ENCODE measurements around the gene CACNA2D3.
"Not testable (repeated sequence)": the region's sequence is repeated elsewhere in the genome, so short reads cannot be mapped to it uniquely, and the experiment has no call there.

Gene CACNA2D3

DNA sequence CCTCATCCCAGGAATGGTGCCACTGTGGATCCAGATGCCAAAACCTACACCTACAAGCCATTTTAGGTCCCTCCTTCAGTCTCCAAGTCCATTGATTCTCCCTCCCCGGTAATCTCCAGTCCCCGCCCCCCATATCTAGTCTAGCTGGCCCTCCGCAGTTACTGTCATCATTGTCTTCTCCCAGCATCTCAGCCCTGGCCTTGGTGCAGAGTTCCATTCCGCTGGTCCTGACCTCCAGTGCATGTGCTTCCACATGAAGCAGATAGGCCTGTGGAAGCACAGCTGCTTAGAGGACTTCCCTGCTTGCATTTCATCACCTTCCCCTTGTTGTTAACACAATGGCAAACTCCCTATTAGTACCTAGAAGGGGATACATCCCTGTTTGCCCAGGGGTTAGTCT, 473.7 kb downstream of the CACNA2D3 start:
- DNase-seq: no peak

DNA sequence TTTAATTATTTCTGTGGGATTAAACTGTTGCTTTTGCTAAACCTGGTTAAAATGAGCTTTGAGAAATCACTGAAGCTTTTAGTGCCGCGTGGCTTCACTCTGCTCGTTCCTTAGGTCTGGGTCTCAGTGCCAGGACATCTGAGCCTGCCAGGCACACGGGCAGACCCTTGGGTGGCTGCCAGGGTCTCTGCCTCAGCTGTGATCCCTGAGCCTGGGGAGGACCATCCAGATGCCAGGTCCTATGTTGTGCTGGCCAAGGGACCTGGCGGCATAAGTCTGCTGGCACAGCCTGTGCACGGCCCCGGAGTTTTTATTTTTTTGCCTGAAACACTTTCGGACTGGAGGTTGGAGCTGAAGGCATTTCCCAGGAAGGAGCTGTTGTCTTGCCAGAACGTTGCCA, 477.4 kb downstream of the CACNA2D3 start:
- DNase-seq: no peak

DNA sequence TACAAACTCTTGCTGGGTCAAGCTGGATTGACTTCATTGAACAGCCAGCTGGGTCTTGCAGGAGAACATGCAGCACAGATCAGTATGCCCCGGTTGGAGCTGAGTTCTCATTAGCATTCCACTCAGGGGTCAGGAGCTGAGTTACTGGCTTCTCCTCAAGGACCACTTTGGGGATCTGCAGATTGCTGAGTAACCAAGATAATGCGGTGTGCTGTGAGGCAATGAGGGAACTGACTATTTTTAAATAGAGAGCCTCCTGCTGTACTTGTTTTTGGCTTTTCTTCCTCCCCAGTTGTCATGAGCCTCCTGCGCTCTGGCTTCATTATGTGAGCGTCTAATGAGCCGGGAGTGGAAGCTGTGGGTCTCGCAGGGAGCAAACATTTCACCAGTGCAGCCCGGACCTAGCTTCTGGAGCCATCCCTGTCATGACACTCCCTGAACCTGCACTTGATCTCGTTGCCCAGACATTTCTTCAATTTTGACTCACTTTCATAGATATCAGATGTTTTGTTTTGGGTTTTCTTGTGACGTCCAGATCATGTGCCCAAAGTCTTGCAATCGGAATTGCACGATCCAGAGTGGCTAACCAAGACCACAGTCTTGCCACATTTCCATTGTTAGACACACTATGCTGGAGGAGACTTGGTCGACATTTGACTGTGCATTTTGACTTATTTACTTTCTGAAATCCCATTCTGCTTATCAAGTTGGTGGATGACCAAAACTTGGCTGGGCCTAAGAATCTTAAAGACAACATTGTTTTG, 478.3 kb downstream of the CACNA2D3 start:
- no peak for DNase-seq

GRCh38 chr3:54604495-54604894, 482.1 kb downstream of the CACNA2D3 start:
- DNase-seq: no peak

GRCh38 chr3:54608041-54608440, 485.7 kb downstream of the CACNA2D3 start:
- no peak for DNase-seq

GRCh38 chr3:54619053-54619452, 496.7 kb downstream of the CACNA2D3 start:
- no peak for DNase-seq

DNA sequence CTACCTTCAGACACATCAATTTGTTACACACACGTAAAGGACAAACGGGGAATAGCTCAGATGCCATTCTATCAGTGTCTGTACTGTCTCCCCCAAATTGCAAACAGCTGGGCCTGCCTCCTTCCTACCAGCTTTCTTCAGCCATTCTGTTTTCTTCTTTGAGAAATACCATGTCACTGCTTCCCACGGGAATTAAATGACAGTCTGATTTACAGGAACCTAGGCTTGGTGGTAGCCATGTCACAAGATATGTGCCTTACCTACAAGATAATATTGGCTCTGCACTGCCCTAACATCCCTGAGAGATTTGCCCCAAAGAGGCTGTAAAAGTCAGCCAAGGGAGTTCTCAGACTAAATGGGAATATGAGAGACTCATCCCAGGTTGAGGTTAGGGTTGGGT, 497.2 kb downstream of the CACNA2D3 start:
- no peak for DNase-seq

- DNase-seq: no peak
These were observed 498.8 kb downstream of the CACNA2D3 start for GRCh38 chr3:54621184-54621583.

DNA sequence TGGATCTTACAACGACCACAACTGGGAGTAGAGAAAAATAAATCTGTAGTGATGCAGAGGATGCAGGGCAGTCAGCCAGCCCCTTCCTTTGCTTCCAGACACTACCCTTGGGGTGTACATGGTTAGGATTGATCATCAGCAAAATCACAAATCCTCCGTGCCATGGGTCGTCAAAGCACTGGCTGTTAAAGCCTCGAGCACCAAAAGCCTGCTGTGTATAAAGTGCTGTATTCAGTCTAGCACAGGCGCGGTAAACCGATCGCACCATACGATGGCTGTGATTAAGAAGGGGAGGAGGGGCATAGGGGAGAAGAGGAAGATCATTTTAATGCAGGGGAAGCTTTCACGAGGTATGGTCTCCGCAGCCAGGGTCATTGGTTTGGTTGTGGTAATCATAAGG, 500.3 kb downstream of the CACNA2D3 start:
- DNase-seq: no peak

- DNase-seq: no peak
These were observed 503.7 kb downstream of the CACNA2D3 start for GRCh38 chr3:54625805-54626787.

- no peak for DNase-seq
These were observed 506.6 kb downstream of the CACNA2D3 start for GRCh38 chr3:54628888-54629441.

- no peak for DNase-seq
These were observed 507.8 kb downstream of the CACNA2D3 start for GRCh38 chr3:54630101-54630623.

- not testable (repeated sequence) for DNase-seq
These were observed 508.6 kb downstream of the CACNA2D3 start for GRCh38 chr3:54631001-54631400.

GRCh38 chr3:54631516-54632325, 509.4 kb downstream of the CACNA2D3 start:
- no peak for DNase-seq

DNA sequence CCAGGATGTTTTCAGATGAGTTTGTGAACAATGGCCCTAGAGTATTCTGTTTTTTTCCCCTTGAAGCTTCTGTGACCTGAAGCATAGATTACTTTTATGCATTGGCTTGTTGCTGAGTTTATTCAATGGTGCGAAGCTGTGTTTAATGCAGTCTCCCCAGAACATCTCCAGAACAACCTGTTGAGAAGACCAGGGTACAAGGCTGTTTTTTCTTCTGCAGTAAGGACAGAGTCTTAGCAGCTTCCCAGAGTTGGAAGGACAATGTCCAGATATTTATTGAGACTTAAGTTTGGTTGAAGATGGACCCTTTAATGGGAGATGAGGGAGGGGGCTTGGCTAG, 509.9 kb downstream of the CACNA2D3 start:
- DNase-seq: no peak

GRCh38 chr3:54632834-54633233, 510.5 kb downstream of the CACNA2D3 start:
- DNase-seq: no peak

GRCh38 chr3:54633444-54634121, 511.2 kb downstream of the CACNA2D3 start:
- no peak for DNase-seq

DNA sequence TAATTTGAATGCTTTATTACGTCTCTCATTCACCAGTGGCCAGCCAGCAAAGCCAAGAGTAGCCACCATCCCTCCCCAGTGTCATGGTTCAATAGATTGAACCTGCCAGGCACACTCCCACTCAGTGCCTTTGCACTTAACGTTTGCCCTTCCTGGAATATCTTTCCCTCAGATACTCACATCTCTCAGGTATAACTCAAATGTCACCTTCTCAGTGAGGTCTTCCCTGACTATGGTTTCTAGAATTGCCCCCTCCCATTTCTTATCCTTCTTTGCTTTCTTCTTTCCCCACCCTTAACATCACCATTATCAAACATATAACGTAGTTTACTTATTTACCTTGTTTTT, 511.7 kb downstream of the CACNA2D3 start:
- DNase-seq: no peak

DNA sequence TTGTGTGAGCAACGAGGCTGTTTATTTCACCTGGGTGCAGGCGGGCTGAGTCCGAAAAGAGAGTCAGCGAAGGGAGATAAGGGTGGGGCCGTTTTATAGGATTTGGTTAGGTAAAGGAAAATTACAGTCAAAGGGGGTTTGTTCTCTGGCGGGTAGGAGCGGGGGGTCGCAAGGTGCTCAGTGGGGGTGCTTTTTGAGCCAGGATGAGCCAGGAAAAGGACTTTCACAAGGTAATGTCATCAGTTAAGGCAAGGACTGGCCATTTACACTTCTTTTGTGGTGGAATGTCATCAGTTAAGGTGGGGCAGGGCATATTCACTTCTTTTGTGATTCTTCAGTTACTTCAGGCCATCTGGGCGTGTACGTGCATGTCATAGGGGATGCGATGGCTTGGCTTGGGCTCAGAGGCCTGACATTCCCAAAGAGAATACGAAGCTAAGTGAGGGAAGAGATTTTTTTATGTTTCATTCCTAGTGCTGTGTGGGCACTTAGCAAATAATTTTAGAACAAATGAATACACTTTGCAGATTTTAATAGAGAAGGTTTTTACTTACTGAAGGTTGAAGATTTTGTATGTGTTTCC, 517.5 kb downstream of the CACNA2D3 start:
- not testable (repeated sequence) for DNase-seq

DNA sequence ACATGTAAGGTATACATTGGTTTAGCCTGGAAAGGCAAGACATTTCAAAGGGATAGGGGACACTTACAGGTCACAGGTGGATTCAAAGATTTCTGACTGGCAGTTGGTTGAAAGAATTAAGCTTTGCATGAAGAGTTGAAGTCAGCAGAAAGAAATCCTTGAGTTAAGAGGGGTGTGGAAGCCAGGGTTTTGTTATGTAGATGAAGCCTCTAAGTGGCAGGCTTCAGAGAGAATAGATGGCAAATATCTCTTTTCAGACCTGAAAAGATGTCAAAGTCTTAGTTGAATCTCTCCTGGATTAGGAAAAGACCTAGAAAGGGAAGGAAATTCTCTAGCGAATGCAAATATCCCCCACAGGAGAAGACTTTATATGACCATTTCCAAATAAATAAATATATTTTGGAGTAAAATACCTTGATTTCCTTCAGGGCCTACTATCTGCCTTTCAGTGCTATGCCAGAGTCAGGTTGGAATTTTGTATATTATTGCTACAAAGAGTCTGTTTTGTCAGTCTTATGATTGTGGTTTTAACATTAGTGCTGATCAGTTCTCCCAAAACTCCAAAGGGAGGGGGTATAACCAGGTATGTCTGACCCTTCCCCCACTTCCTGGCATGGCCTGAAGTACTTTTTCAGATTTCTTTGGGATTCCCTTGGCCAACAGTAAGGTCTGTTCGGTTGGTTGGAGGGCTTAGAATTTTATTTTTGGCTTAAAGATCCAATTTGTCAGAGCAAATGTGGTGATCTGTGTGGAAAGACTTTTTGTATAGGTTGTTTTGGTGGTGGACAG, 519.1 kb downstream of the CACNA2D3 start:
- DNase-seq: no peak

GRCh38 chr3:54642147-54642546, 519.8 kb downstream of the CACNA2D3 start:
- no peak for DNase-seq
